HEK293 (cell line): ENCODE measurements around the gene TFDP1.

Source experiments
- EGR2 ChIP-seq: fragments of 450-650 bp; formaldehyde crosslinking; IDR thresholded peaks from 2 replicates; pipeline ENCODE4 v1.5.1; 2016; ENCODE audit warnings: low read depth, missing biosample characterization, missing genetic modification characterization
- KLF10 ChIP-seq: fragments of 450-650 bp; IDR thresholded peaks from 2 replicates; pipeline ENCODE4 v1.5.1; 2018; ENCODE audit warnings: missing biosample characterization, mild to moderate bottlenecking, missing genetic modification characterization
- KLF16 ChIP-seq: fragments of 450-650 bp; formaldehyde crosslinking; IDR thresholded peaks from 2 replicates; pipeline ENCODE4 v1.5.1; 2017; ENCODE audit warnings: missing biosample characterization, missing genetic modification characterization
- MZF1 ChIP-seq: fragments of 450-650 bp; formaldehyde crosslinking; IDR thresholded peaks from 2 replicates; pipeline ENCODE4 v1.5.1; 2017; ENCODE audit warnings: missing biosample characterization, missing genetic modification characterization, borderline replicate concordance
- PRDM1 ChIP-seq: fragments of 450-650 bp; formaldehyde crosslinking; IDR thresholded peaks from 2 replicates; pipeline ENCODE4; 2016; ENCODE audit warnings: missing biosample characterization, missing genetic modification characterization
- PRDM10 ChIP-seq: fragments of 450-650 bp; formaldehyde crosslinking; IDR thresholded peaks from 2 replicates; pipeline ENCODE4 v1.5.1; 2016; ENCODE audit warnings: missing biosample characterization, missing genetic modification characterization
- RBAK ChIP-seq: fragments of 450-650 bp; formaldehyde crosslinking; IDR thresholded peaks from 2 replicates; pipeline ENCODE4 v1.5.1; 2016; ENCODE audit warnings: missing biosample characterization, missing genetic modification characterization
- SALL2 ChIP-seq: fragments of 450-650 bp; formaldehyde crosslinking; IDR thresholded peaks from 2 replicates; pipeline ENCODE4 v1.5.0; 2017; ENCODE audit warnings: missing biosample characterization, mild to moderate bottlenecking, missing genetic modification characterization, borderline replicate concordance
- SP3 ChIP-seq: fragments of 450-650 bp; formaldehyde crosslinking; IDR thresholded peaks from 2 replicates; pipeline ENCODE4 v1.5.1; 2016; ENCODE audit warnings: missing biosample characterization, missing genetic modification characterization
- ZBTB17 ChIP-seq: fragments of 450-650 bp; formaldehyde crosslinking; IDR thresholded peaks from 2 replicates; pipeline ENCODE4 v1.5.1; 2016; ENCODE audit warnings: missing biosample characterization, missing genetic modification characterization
- ZBTB20 ChIP-seq: fragments of 450-650 bp; formaldehyde crosslinking; IDR thresholded peaks from 2 replicates; pipeline ENCODE4 v1.5.1; 2016; ENCODE audit warnings: missing biosample characterization, missing genetic modification characterization
- ZBTB8A ChIP-seq: fragments of 450-650 bp; formaldehyde crosslinking; IDR thresholded peaks from 2 replicates; pipeline ENCODE4 v1.5.1; 2016; ENCODE audit warnings: missing biosample characterization, missing genetic modification characterization
- ZFHX2 ChIP-seq: fragments of 450-650 bp; formaldehyde crosslinking; conservative IDR thresholded peaks from 2 replicates; pipeline ENCODE4 v1.5.1; 2016; ENCODE audit warnings: missing biosample characterization, missing genetic modification characterization
- ZNF133 ChIP-seq: fragments of 450-650 bp; formaldehyde crosslinking; IDR thresholded peaks from 2 replicates; pipeline ENCODE4 v1.5.1; 2016; ENCODE audit warnings: missing biosample characterization, missing genetic modification characterization
- ZNF146 ChIP-seq: fragments of 450-650 bp; formaldehyde crosslinking; IDR thresholded peaks from 2 replicates; pipeline ENCODE4 v1.5.1; 2016; ENCODE audit warnings: missing biosample characterization, missing genetic modification characterization
- ZNF148 ChIP-seq: fragments of 450-650 bp; formaldehyde crosslinking; IDR thresholded peaks from 2 replicates; pipeline ENCODE4 v1.5.0; 2017; ENCODE audit warnings: missing biosample characterization, missing genetic modification characterization, borderline replicate concordance
- ZNF2 ChIP-seq: fragments of 450-650 bp; formaldehyde crosslinking; IDR thresholded peaks from 2 replicates; pipeline ENCODE4 v1.5.1; 2016; ENCODE audit warnings: missing biosample characterization, missing genetic modification characterization
- ZNF324 ChIP-seq: fragments of 450-650 bp; formaldehyde crosslinking; IDR thresholded peaks from 2 replicates; pipeline ENCODE4 v1.5.1; 2016; ENCODE audit warnings: missing biosample characterization, missing genetic modification characterization
- ZNF335 ChIP-seq: fragments of 450-650 bp; formaldehyde crosslinking; conservative IDR thresholded peaks from 2 replicates; pipeline ENCODE4 v1.5.1; 2016; ENCODE audit warnings: missing biosample characterization, missing genetic modification characterization
- ZNF426 ChIP-seq: fragments of 450-650 bp; formaldehyde crosslinking; IDR thresholded peaks from 2 replicates; pipeline ENCODE4 v1.5.1; 2017; ENCODE audit warnings: missing biosample characterization, missing genetic modification characterization, mild to moderate bottlenecking, inconsistent platforms, moderate library complexity
- ZNF529 ChIP-seq: fragments of 450-650 bp; formaldehyde crosslinking; IDR thresholded peaks from 2 replicates; pipeline ENCODE4 v1.5.1; 2017; ENCODE audit warnings: missing genetic modification characterization, missing biosample characterization; ENCODE audit not compliant: insufficient replicate concordance
- ZNF555 ChIP-seq: fragments of 450-650 bp; formaldehyde crosslinking; conservative IDR thresholded peaks from 2 replicates; pipeline ENCODE4 v1.5.1; 2017; ENCODE audit warnings: missing biosample characterization, mild to moderate bottlenecking, missing genetic modification characterization, inconsistent platforms
- ZNF600 ChIP-seq: fragments of 450-650 bp; formaldehyde crosslinking; IDR thresholded peaks from 2 replicates; pipeline ENCODE4 v1.5.1; 2016; ENCODE audit warnings: missing biosample characterization, missing genetic modification characterization
- ZNF645 ChIP-seq: fragments of 450-650 bp; formaldehyde crosslinking; IDR thresholded peaks from 2 replicates; pipeline ENCODE4; 2016; ENCODE audit warnings: missing biosample characterization, missing genetic modification characterization
- ZNF654 ChIP-seq: fragments of 450-650 bp; formaldehyde crosslinking; IDR thresholded peaks from 2 replicates; pipeline ENCODE4 v1.5.1; 2016; ENCODE audit warnings: low read depth, missing biosample characterization, missing genetic modification characterization
- ZNF747 ChIP-seq: fragments of 450-650 bp; formaldehyde crosslinking; IDR thresholded peaks from 2 replicates; pipeline ENCODE4 v1.5.1; 2016; ENCODE audit warnings: missing biosample characterization, missing genetic modification characterization
- ZNF785 ChIP-seq: fragments of 450-650 bp; formaldehyde crosslinking; IDR thresholded peaks from 2 replicates; pipeline ENCODE4 v1.5.1; 2016; ENCODE audit warnings: missing biosample characterization, missing genetic modification characterization
- ZSCAN23 ChIP-seq: fragments of 450-650 bp; formaldehyde crosslinking; IDR thresholded peaks from 2 replicates; pipeline ENCODE4 v1.5.1; 2016; ENCODE audit warnings: missing biosample characterization, missing genetic modification characterization
- TF ChIP-seq, protein P1 (sequence below): fragments of 450-650 bp; formaldehyde crosslinking; IDR thresholded peaks from 2 replicates; pipeline ENCODE4 v1.5.1; 2017; ENCODE audit warnings: missing biosample characterization, missing genetic modification characterization
- TF ChIP-seq, protein P2 (sequence below): fragments of 450-650 bp; formaldehyde crosslinking; IDR thresholded peaks from 2 replicates; pipeline ENCODE4 v1.5.1; 2016; ENCODE audit warnings: missing biosample characterization, missing genetic modification characterization

The TFDP1 gene

GRCh38 chr13:113588394-113589111, 4.0 kb downstream of the TFDP1 start (continued):
- TF ChIP-seq ZNF335 (tag by site-specific recombination) (no peak), KLF10 (tag by site-specific recombination) (no peak), ZBTB8A (tag by site-specific recombination) (no peak), ZNF2 (tag by site-specific recombination) (peak; percentile 78), RBAK (no peak), ZBTB20 (tag by site-specific recombination) (no peak), SALL2 (tag by site-specific recombination) (0 out of 2 replicates have a peak, but pooled peaks have one; percentile 53), ZNF324 (tag by site-specific recombination) (no peak), ZNF600 (tag by site-specific recombination) (peak; percentile 45; the same call in 1 of the 2 replicates), ZNF146 (tag by site-specific recombination) (peak; percentile 31), ZNF747 (no peak), ZNF785 (peak; percentile 62; the same call in 1 of the 2 replicates), SP3 (tag by site-specific recombination) (no peak), ZSCAN23 (tag by site-specific recombination) (peak; percentile 65; the same call in 1 of the 2 replicates), ZNF148 (no peak), ZNF555 (no peak), ZNF645 (tag by site-specific recombination) (0 out of 2 replicates have a peak, but pooled peaks have one; percentile 60), ZBTB17 (tag by site-specific recombination) (peak; percentile 41; the same call in 1 of the 2 replicates), PRDM10 (tag by site-specific recombination) (no peak), ZNF654 (tag by site-specific recombination) (no peak), ZNF133 (tag by site-specific recombination) (no peak), ZNF426 (no peak), MZF1 (tag by site-specific recombination) (no peak), KLF16 (tag by site-specific recombination) (no peak), ZNF529 (tag by site-specific recombination) (no peak), PRDM1 (peak; percentile 100), ZFHX2 (tag by site-specific recombination) (peak; percentile 100), EGR2 (peak; percentile 100)
- TF ChIP-seq, protein P1, sequence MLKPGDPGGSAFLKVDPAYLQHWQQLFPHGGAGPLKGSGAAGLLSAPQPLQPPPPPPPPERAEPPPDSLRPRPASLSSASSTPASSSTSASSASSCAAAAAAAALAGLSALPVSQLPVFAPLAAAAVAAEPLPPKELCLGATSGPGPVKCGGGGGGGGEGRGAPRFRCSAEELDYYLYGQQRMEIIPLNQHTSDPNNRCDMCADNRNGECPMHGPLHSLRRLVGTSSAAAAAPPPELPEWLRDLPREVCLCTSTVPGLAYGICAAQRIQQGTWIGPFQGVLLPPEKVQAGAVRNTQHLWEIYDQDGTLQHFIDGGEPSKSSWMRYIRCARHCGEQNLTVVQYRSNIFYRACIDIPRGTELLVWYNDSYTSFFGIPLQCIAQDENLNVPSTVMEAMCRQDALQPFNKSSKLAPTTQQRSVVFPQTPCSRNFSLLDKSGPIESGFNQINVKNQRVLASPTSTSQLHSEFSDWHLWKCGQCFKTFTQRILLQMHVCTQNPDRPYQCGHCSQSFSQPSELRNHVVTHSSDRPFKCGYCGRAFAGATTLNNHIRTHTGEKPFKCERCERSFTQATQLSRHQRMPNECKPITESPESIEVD (tag by site-specific recombination), result no peak
- TF ChIP-seq, protein P2, sequence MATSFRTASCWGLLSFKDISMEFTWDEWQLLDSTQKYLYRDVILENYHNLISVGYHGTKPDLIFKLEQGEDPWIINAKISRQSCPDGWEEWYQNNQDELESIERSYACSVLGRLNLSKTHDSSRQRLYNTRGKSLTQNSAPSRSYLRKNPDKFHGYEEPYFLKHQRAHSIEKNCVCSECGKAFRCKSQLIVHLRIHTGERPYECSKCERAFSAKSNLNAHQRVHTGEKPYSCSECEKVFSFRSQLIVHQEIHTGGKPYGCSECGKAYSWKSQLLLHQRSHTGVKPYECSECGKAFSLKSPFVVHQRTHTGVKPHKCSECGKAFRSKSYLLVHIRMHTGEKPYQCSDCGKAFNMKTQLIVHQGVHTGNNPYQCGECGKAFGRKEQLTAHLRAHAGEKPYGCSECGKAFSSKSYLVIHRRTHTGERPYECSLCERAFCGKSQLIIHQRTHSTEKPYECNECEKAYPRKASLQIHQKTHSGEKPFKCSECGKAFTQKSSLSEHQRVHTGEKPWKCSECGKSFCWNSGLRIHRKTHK (tag by site-specific recombination), result 0 out of 2 replicates have a peak, but pooled peaks have one; percentile 39
